DND-41 (cell line): ENCODE data around the gene TMEM91.

Source experiments
- EZH2 ChIP-seq: IDR thresholded peaks from 3 replicates; pipeline ENCODE4 v1.6.1; 2012; ENCODE audit warnings: borderline replicate concordance, low read depth, mild to moderate bottlenecking, moderate library complexity, low read length, inconsistent platforms; ENCODE audit not compliant: severe bottlenecking
- TF ChIP-seq, protein P1 (sequence below): IDR thresholded peaks from 2 replicates; pipeline ENCODE4 v1.5.1; 2012; ENCODE audit warnings: borderline replicate concordance, low read length, moderate library complexity, mild to moderate bottlenecking; ENCODE audit not compliant: poor library complexity, severe bottlenecking; ENCODE audit errors: extremely low read depth

DNA sequence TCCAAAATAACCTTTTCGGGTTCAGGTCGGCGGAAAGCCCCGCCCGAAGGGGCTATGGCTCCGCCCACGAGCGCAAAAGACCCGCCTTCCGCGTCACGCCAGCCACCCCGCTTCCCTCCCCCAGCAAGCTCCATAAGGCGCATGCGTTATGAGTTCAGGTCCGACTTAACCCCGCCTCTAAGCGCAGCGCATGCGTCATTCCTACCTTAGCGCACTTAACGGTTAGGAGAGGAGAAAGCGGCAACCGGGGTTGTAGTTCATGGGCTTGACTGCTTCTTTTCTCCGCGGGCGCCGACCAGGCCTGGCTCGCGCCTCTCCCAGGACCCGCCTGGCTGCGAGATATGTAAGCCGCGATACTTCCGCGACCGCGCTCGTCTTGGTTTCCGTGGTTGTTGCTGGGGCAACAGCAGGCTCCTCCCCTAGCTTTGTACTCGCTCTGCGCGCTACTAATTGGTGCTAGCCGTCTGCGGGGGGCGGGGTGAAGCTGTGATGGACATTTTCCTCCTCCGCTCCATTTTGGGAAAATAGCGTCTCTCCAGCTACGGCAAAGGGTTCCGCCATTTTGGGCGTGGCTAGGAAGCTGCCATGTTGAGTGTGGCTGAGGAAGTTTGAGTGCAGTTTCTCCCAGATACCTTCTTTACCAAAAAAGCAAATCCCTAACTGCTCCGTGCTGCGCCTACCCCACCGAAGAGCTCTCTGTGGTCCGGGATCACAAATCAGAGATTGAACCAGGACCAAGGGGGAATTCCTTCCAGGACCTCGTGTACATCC lies 12.4 kb upstream of the TMEM91 start, which contains the start of gene B9D2:
- TF ChIP-seq, protein P1, sequence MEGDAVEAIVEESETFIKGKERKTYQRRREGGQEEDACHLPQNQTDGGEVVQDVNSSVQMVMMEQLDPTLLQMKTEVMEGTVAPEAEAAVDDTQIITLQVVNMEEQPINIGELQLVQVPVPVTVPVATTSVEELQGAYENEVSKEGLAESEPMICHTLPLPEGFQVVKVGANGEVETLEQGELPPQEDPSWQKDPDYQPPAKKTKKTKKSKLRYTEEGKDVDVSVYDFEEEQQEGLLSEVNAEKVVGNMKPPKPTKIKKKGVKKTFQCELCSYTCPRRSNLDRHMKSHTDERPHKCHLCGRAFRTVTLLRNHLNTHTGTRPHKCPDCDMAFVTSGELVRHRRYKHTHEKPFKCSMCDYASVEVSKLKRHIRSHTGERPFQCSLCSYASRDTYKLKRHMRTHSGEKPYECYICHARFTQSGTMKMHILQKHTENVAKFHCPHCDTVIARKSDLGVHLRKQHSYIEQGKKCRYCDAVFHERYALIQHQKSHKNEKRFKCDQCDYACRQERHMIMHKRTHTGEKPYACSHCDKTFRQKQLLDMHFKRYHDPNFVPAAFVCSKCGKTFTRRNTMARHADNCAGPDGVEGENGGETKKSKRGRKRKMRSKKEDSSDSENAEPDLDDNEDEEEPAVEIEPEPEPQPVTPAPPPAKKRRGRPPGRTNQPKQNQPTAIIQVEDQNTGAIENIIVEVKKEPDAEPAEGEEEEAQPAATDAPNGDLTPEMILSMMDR: no peak
- no peak for TF ChIP-seq EZH2
